HG03103 (cell line): ENCODE results near the gene TRIM14.
"Not testable (repeated sequence)": the region's sequence is repeated elsewhere in the genome, so short reads cannot be mapped to it uniquely, and the experiment has no call there.

Experiments
- ATAC-seq: cut with Tn5 transposase; IDR thresholded peaks from one replicate; pipeline ENCODE4 v1.9.1; 2021; ENCODE audit warnings: low read depth; ENCODE audit not compliant: unreplicated experiment

TRIM14 gene

GRCh38 chr9:98142182-98142907, 23.3 kb upstream of the TRIM14 start:
- ATAC-seq: no peak

GRCh38 chr9:98140503-98140902, 21.5 kb upstream of the TRIM14 start:
- no peak for ATAC-seq

GRCh38 chr9:98136489-98136888, 17.5 kb upstream of the TRIM14 start:
- no peak for ATAC-seq

- no peak for ATAC-seq
These were observed 16.9 kb upstream of the TRIM14 start for GRCh38 chr9:98135938-98136337.

- ATAC-seq: no peak
These were observed 16.5 kb upstream of the TRIM14 start for GRCh38 chr9:98135558-98135934.

GRCh38 chr9:98134702-98135557, 15.9 kb upstream of the TRIM14 start:
- ATAC-seq: no peak

GRCh38 chr9:98132806-98133631, 14.0 kb upstream of the TRIM14 start:
- no peak for ATAC-seq

GRCh38 chr9:98132158-98132557, 13.1 kb upstream of the TRIM14 start:
- ATAC-seq: no peak

- ATAC-seq: no peak
These were observed 11.7 kb upstream of the TRIM14 start for GRCh38 chr9:98130576-98131228.

GRCh38 chr9:98130060-98130459, 11.0 kb upstream of the TRIM14 start:
- ATAC-seq: not testable (repeated sequence)

GRCh38 chr9:98129451-98129881, 10.4 kb upstream of the TRIM14 start:
- ATAC-seq: peak; percentile 73

GRCh38 chr9:98128316-98128715, 9.3 kb upstream of the TRIM14 start:
- ATAC-seq: no peak

GRCh38 chr9:98127226-98127625, 8.2 kb upstream of the TRIM14 start:
- no peak for ATAC-seq

- ATAC-seq: no peak
These were observed 5.8 kb upstream of the TRIM14 start for GRCh38 chr9:98124637-98125426.

GRCh38 chr9:98124091-98124490, 5.1 kb upstream of the TRIM14 start:
- ATAC-seq: not testable (repeated sequence)

GRCh38 chr9:98121058-98121457, 2.0 kb upstream of the TRIM14 start:
- ATAC-seq: no peak

GRCh38 chr9:98120476-98120875, 1.5 kb upstream of the TRIM14 start:
- ATAC-seq: no peak

GRCh38 chr9:98117984-98118639, 910 bp downstream of the TRIM14 start:
- no peak for ATAC-seq

GRCh38 chr9:98117097-98117496, 1.9 kb downstream of the TRIM14 start:
- ATAC-seq: not testable (repeated sequence)
